T-helper 2 cell treated with Interferon-gamma antibody and Interleukin-4, amounts not matched to agents 5 μg/mL and 100 μg/mL, for 36 hours (primary cell): ENCODE results near the gene MAP2.
A peak's percentile ranks its signal among the peaks of the same experiment; 100 is the strongest.

ENCODE experiments used
- DNase-seq: peaks from one replicate; pipeline ENCODE4 v3.0.0; 2021; ENCODE audit warnings: low spot score
- H3K27ac Mint-ChIP-seq: one replicate; pipeline ENCODE4 v1.8.0; 2021; ENCODE audit warnings: mild to moderate bottlenecking, mixed read lengths
- H3K27me3 Mint-ChIP-seq: one replicate; pipeline ENCODE4 v1.8.0; 2021; ENCODE audit warnings: low read depth, mixed read lengths
- H3K36me3 Mint-ChIP-seq: one replicate; pipeline ENCODE4 v1.8.0; 2021; ENCODE audit warnings: low read depth, mixed read lengths
- H3K4me1 Mint-ChIP-seq: one replicate; pipeline ENCODE4 v1.8.0; 2021; ENCODE audit warnings: low read depth, mixed read lengths
- H3K4me3 Mint-ChIP-seq: one replicate; pipeline ENCODE4 v1.8.0; 2022; ENCODE audit warnings: mild to moderate bottlenecking, moderate library complexity, mixed read lengths
- H3K9me3 Mint-ChIP-seq: one replicate; pipeline ENCODE4 v1.8.0; 2021; ENCODE audit warnings: mixed read lengths

MAP2 gene

GRCh38 chr2:209423562-209424198, at the start of gene MAP2:
MAP2 (plus strand) TSS chr2:209424047; CDS start chr2:209653171, 229,124 bp downstream.
- H3K27me3 Mint-ChIP-seq = peaks cover 24% of the 10 kb centered on the region
- no peaks in the 10 kb centered on the region for H3K9me3 Mint-ChIP-seq
- peaks cover 12% of the 10 kb centered on the region for H3K4me1 Mint-ChIP-seq
- peak; percentile 79 for DNase-seq
- no peak within 1 kb of the TSS for H3K27ac Mint-ChIP-seq
- H3K4me3 Mint-ChIP-seq = peak within 1 kb of the TSS; percentile 80
- no peaks in the 10 kb centered on the region for H3K36me3 Mint-ChIP-seq

GRCh38 chr2:209376686-209377085, 47.2 kb upstream of the MAP2 start:
- no peak overlapping the region for H3K4me3 Mint-ChIP-seq
- no peaks in the 10 kb centered on the region for H3K36me3 Mint-ChIP-seq
- H3K27ac Mint-ChIP-seq = no peak overlapping the region
- no peak for DNase-seq
- H3K4me1 Mint-ChIP-seq = no peaks in the 10 kb centered on the region
- H3K9me3 Mint-ChIP-seq = peaks cover 23% of the 10 kb centered on the region
- no peaks in the 10 kb centered on the region for H3K27me3 Mint-ChIP-seq

- no peaks in the 10 kb centered on the region for H3K36me3 Mint-ChIP-seq
- DNase-seq = no peak
- no peaks in the 10 kb centered on the region for H3K4me1 Mint-ChIP-seq
- peaks cover 10% of the 10 kb centered on the region for H3K9me3 Mint-ChIP-seq
- H3K27me3 Mint-ChIP-seq = no peaks in the 10 kb centered on the region
- H3K27ac Mint-ChIP-seq = no peak overlapping the region
- no peak overlapping the region for H3K4me3 Mint-ChIP-seq
Measured at GRCh38 chr2:209380293-209380692, 43.6 kb upstream of the MAP2 start.

- no peaks in the 10 kb centered on the region for H3K36me3 Mint-ChIP-seq
- no peaks in the 10 kb centered on the region for H3K4me1 Mint-ChIP-seq
- no peak for DNase-seq
- H3K9me3 Mint-ChIP-seq = peaks cover 2% of the 10 kb centered on the region
- no peak overlapping the region for H3K4me3 Mint-ChIP-seq
- H3K27ac Mint-ChIP-seq = no peak overlapping the region
- H3K27me3 Mint-ChIP-seq = no peaks in the 10 kb centered on the region
Measured at GRCh38 chr2:209381091-209381490, 42.8 kb upstream of the MAP2 start.

GRCh38 chr2:209382775-209383174, 41.1 kb upstream of the MAP2 start:
- Mint-ChIP-seq H3K4me1 (no peaks in the 10 kb centered on the region), H3K9me3 (no peaks in the 10 kb centered on the region), H3K27me3 (no peaks in the 10 kb centered on the region), H3K4me3 (no peak overlapping the region), H3K36me3 (no peaks in the 10 kb centered on the region), H3K27ac (no peak overlapping the region)
- no peak for DNase-seq

- Mint-ChIP-seq H3K27ac (no peak overlapping the region), H3K27me3 (no peaks in the 10 kb centered on the region), H3K36me3 (no peaks in the 10 kb centered on the region), H3K4me1 (no peaks in the 10 kb centered on the region), H3K4me3 (no peak overlapping the region), H3K9me3 (no peaks in the 10 kb centered on the region)
- no peak for DNase-seq
Measured at GRCh38 chr2:209383212-209383611, 40.6 kb upstream of the MAP2 start.

- no peaks in the 10 kb centered on the region for H3K36me3 Mint-ChIP-seq
- H3K27me3 Mint-ChIP-seq = no peaks in the 10 kb centered on the region
- H3K4me1 Mint-ChIP-seq = no peaks in the 10 kb centered on the region
- H3K9me3 Mint-ChIP-seq = no peaks in the 10 kb centered on the region
- H3K4me3 Mint-ChIP-seq = no peak overlapping the region
- no peak for DNase-seq
- H3K27ac Mint-ChIP-seq = no peak overlapping the region
Measured at GRCh38 chr2:209387389-209387788, 36.5 kb upstream of the MAP2 start.

GRCh38 chr2:209388446-209389037, 35.3 kb upstream of the MAP2 start:
- Mint-ChIP-seq H3K36me3 (no peaks in the 10 kb centered on the region), H3K27ac (no peak overlapping the region), H3K4me1 (no peaks in the 10 kb centered on the region), H3K9me3 (no peaks in the 10 kb centered on the region), H3K4me3 (no peak overlapping the region), H3K27me3 (no peaks in the 10 kb centered on the region)
- no peak for DNase-seq

- Mint-ChIP-seq H3K4me3 (no peak overlapping the region), H3K9me3 (no peaks in the 10 kb centered on the region), H3K27ac (no peak overlapping the region)
Measured at GRCh38 chr2:209389171-209389618, 34.7 kb upstream of the MAP2 start.

GRCh38 chr2:209390839-209391238, 33.0 kb upstream of the MAP2 start:
- DNase-seq = no peak
- H3K27ac Mint-ChIP-seq = no peak overlapping the region
- H3K4me1 Mint-ChIP-seq = no peaks in the 10 kb centered on the region
- H3K4me3 Mint-ChIP-seq = no peak overlapping the region
- no peaks in the 10 kb centered on the region for H3K27me3 Mint-ChIP-seq
- no peaks in the 10 kb centered on the region for H3K36me3 Mint-ChIP-seq
- no peaks in the 10 kb centered on the region for H3K9me3 Mint-ChIP-seq

More at GRCh38 chr2:209389171-209389618, 34.7 kb upstream of the MAP2 start:
- Mint-ChIP-seq H3K4me1 (no peaks in the 10 kb centered on the region), H3K27me3 (no peaks in the 10 kb centered on the region), H3K36me3 (no peaks in the 10 kb centered on the region)
- DNase-seq = no peak

- H3K9me3 Mint-ChIP-seq = no peaks in the 10 kb centered on the region
Measured at GRCh38 chr2:209391776-209392401, 32.0 kb upstream of the MAP2 start.

GRCh38 chr2:209395229-209395628, 28.6 kb upstream of the MAP2 start:
- Mint-ChIP-seq H3K36me3 (no peaks in the 10 kb centered on the region), H3K27me3 (no peaks in the 10 kb centered on the region), H3K9me3 (no peaks in the 10 kb centered on the region), H3K4me1 (no peaks in the 10 kb centered on the region), H3K4me3 (no peak overlapping the region), H3K27ac (no peak overlapping the region)
- DNase-seq = no peak

More at GRCh38 chr2:209391776-209392401, 32.0 kb upstream of the MAP2 start:
- Mint-ChIP-seq H3K4me1 (no peaks in the 10 kb centered on the region), H3K4me3 (no peak overlapping the region), H3K27me3 (no peaks in the 10 kb centered on the region), H3K36me3 (no peaks in the 10 kb centered on the region), H3K27ac (no peak overlapping the region)
- no peak for DNase-seq

- no peak for DNase-seq
- H3K36me3 Mint-ChIP-seq = no peaks in the 10 kb centered on the region
- no peaks in the 10 kb centered on the region for H3K9me3 Mint-ChIP-seq
- no peak overlapping the region for H3K4me3 Mint-ChIP-seq
- H3K27me3 Mint-ChIP-seq = no peaks in the 10 kb centered on the region
- no peak overlapping the region for H3K27ac Mint-ChIP-seq
- H3K4me1 Mint-ChIP-seq = no peaks in the 10 kb centered on the region
Measured at GRCh38 chr2:209395652-209396051, 28.2 kb upstream of the MAP2 start.

- no peak overlapping the region for H3K4me3 Mint-ChIP-seq
- DNase-seq = no peak
- H3K27ac Mint-ChIP-seq = no peak overlapping the region
- H3K27me3 Mint-ChIP-seq = no peaks in the 10 kb centered on the region
- no peaks in the 10 kb centered on the region for H3K4me1 Mint-ChIP-seq
- H3K36me3 Mint-ChIP-seq = no peaks in the 10 kb centered on the region
- H3K9me3 Mint-ChIP-seq = no peaks in the 10 kb centered on the region
Measured at GRCh38 chr2:209398463-209398862, 25.4 kb upstream of the MAP2 start.
